GM23338 (cell line): ENCODE results near the gene PARD3. TPM values are rescaled to one million over a fixed set of nuclear protein-coding genes. Genes with fewer than 3 reads are reported as not detected.

ENCODE experiments used
- ATAC-seq: fragments of 200-7000 bp; cut with Tn5 transposase; 3 replicates; pipeline ENCODE4 v1.9.1; 2020
- DNase-seq: peaks from one replicate; pipeline ENCODE4 v3.0.0-alpha.2; 2015; ENCODE audit warnings: low spot score
- H2AFZ ChIP-seq: fragments of 200-600 bp; sonication (generic); 2 replicates; pipeline ENCODE4 v1.8.0; 2016; ENCODE audit warnings: antibody characterized with exemption, mild to moderate bottlenecking, moderate library complexity
- H3F3A ChIP-seq: fragments of 200-600 bp; sonication (generic); replicated peaks from 2 replicates; pipeline ENCODE4 v1.8.0; 2017; ENCODE audit warnings: antibody characterized with exemption, mixed run types, low read depth
- H3K27ac ChIP-seq: fragments of 200-600 bp; sonication (generic); 2 replicates; pipeline ENCODE4 v1.6.1; 2016; ENCODE audit warnings: low read depth
- H3K27me3 ChIP-seq: fragments of 200-600 bp; sonication (generic); 2 replicates; pipeline ENCODE4 v1.8.0; 2016; ENCODE audit warnings: mild to moderate bottlenecking, mixed run types, moderate library complexity; ENCODE audit not compliant: insufficient read depth
- H3K36me3 ChIP-seq: fragments of 200-600 bp; sonication (generic); 2 replicates; pipeline ENCODE4 v1.8.0; 2016; ENCODE audit warnings: mild to moderate bottlenecking; ENCODE audit not compliant: insufficient read depth
- H3K4me1 ChIP-seq: fragments of 200-600 bp; sonication (generic); 2 replicates; pipeline ENCODE4 v1.8.0; 2016; ENCODE audit warnings: mild to moderate bottlenecking, moderate library complexity; ENCODE audit not compliant: insufficient read depth
- H3K4me2 ChIP-seq: fragments of 200-600 bp; sonication (generic); 2 replicates; pipeline ENCODE4 v1.7.1; 2017; ENCODE audit warnings: mixed run types
- H3K4me3 ChIP-seq: fragments of 200-600 bp; sonication (generic); 2 replicates; pipeline ENCODE4 v1.6.1; 2016; ENCODE audit warnings: mixed run types
- H3K79me2 ChIP-seq: fragments of 200-600 bp; sonication (generic); replicated peaks from 2 replicates; pipeline ENCODE4 v1.8.0; 2017; ENCODE audit warnings: mild to moderate bottlenecking; ENCODE audit not compliant: insufficient read depth
- H3K9me2 ChIP-seq: fragments of 200-600 bp; sonication (generic); 2 replicates; pipeline ENCODE4 v1.8.0; 2017; ENCODE audit not compliant: insufficient read depth
- H4K20me1 ChIP-seq: fragments of 200-600 bp; sonication (generic); replicated peaks from 2 replicates; pipeline ENCODE4 v1.8.0; 2017; ENCODE audit warnings: mild to moderate bottlenecking; ENCODE audit not compliant: insufficient read depth
- H3K27ac Mint-ChIP-seq: 2 replicates; pipeline ENCODE4 v1.8.0; 2020; ENCODE audit warnings: inconsistent platforms, mild to moderate bottlenecking, moderate library complexity, mixed read lengths
- H3K27me3 Mint-ChIP-seq: 3 replicates; pipeline ENCODE4 v1.8.0; 2022; ENCODE audit warnings: low read depth, mild to moderate bottlenecking, moderate library complexity, mixed read lengths, inconsistent platforms; ENCODE audit not compliant: insufficient read depth, poor library complexity
- H3K36me3 Mint-ChIP-seq: 3 replicates; pipeline ENCODE4 v1.8.0; 2021; ENCODE audit warnings: low read depth, mild to moderate bottlenecking, inconsistent platforms, moderate library complexity, mixed read lengths
- H3K4me1 Mint-ChIP-seq: 3 replicates; pipeline ENCODE4 v1.8.0; 2020; ENCODE audit warnings: mild to moderate bottlenecking, inconsistent platforms, mixed read lengths
- H3K4me3 Mint-ChIP-seq: 3 replicates; pipeline ENCODE4 v1.8.0; 2021; ENCODE audit warnings: moderate library complexity, mild to moderate bottlenecking, inconsistent platforms, mixed read lengths
- H3K9me3 Mint-ChIP-seq: 3 replicates; pipeline ENCODE4 v1.8.0; 2020; ENCODE audit warnings: moderate library complexity, mild to moderate bottlenecking, inconsistent platforms, mixed read lengths
- CREB1 ChIP-seq: fragments of 250-450 bp; sonication (Bioruptor Pico); IDR thresholded peaks from 2 replicates; pipeline ENCODE4 v1.5.0; 2020; ENCODE audit warnings: low read depth, mild to moderate bottlenecking, moderate library complexity
- EZH2 ChIP-seq: fragments of 200-600 bp; sonication (generic); IDR thresholded peaks from one replicate; pipeline ENCODE4 v1.8.0; 2017; ENCODE audit warnings: antibody characterized with exemption, mild to moderate bottlenecking, low read depth; ENCODE audit not compliant: unreplicated experiment
- EZH2phosphoT487 ChIP-seq: fragments of 200-600 bp; sonication (generic); IDR thresholded peaks from one replicate; pipeline ENCODE4 v1.8.1; 2018; ENCODE audit warnings: antibody characterized with exemption; ENCODE audit not compliant: unreplicated experiment
- JUNB ChIP-seq: IDR thresholded peaks from one replicate; pipeline ENCODE4 v1.6.1; 2016; ENCODE audit warnings: antibody characterized with exemption; ENCODE audit not compliant: unreplicated experiment
- NANOG ChIP-seq: IDR thresholded peaks from 2 replicates; pipeline ENCODE4 v1.6.1; 2016; ENCODE audit warnings: antibody characterized with exemption, borderline replicate concordance
- POLR2AphosphoS5 ChIP-seq: IDR thresholded peaks from 2 replicates; pipeline ENCODE4 v1.6.1; 2016; ENCODE audit warnings: antibody characterized with exemption, low read depth
- STAT1 ChIP-seq: IDR thresholded peaks from one replicate; pipeline ENCODE4 v1.6.1; 2016; ENCODE audit warnings: antibody characterized with exemption; ENCODE audit not compliant: unreplicated experiment
- ZNF114 ChIP-seq: fragments of 250-450 bp; sonication (Bioruptor Pico); IDR thresholded peaks from 2 replicates; pipeline ENCODE4 v1.5.0; 2020; ENCODE audit warnings: mild to moderate bottlenecking, moderate library complexity
- ZNF331 ChIP-seq: fragments of 250-450 bp; sonication (Bioruptor Pico); IDR thresholded peaks from 2 replicates; pipeline ENCODE4 v1.5.0; 2020; ENCODE audit warnings: low read depth, mild to moderate bottlenecking, moderate library complexity
- ZNF462 ChIP-seq: fragments of 250-450 bp; sonication (Bioruptor Pico); IDR thresholded peaks from 2 replicates; pipeline ENCODE4 v1.5.0; 2020; ENCODE audit warnings: mild to moderate bottlenecking, moderate library complexity
- polyA plus RNA-seq: library from polyadenylated mRNA; unstranded; fragments of >200 nt; fragmentation: Nextera tagmentation; extraction: Ambion mirVana; gene quantifications from 2 replicates; pipeline ENCODE4 v1.2.1, GENCODE V29; 2016
- total RNA-seq: library from RNA; depleted of rRNA; stranded (reverse); fragments of >200 nt; shearing (Covaris generic); gene quantifications from 2 replicates; pipeline ENCODE4 v1.2.3, GENCODE V29; 2014
- TF ChIP-seq, protein P1 (sequence below), 2 experiments: fragments of 200-600 bp in 1 of 2; sonication (generic) in 1 of 2; conservative IDR thresholded peaks; 2 replicates each; pipeline versions ENCODE4 v1.5.1 to v1.6.1; 2016 to 2017; ENCODE audit warnings: antibody characterized with exemption in 2 of 2, low read depth in 2 of 2, mild to moderate bottlenecking in 2 of 2, moderate library complexity in 1 of 2
- TF ChIP-seq, protein P2 (sequence below): IDR thresholded peaks from 2 replicates; pipeline ENCODE4 v1.6.1; 2016; ENCODE audit warnings: antibody characterized with exemption
- TF ChIP-seq, protein P3 (sequence below): IDR thresholded peaks from one replicate; pipeline ENCODE4 v1.6.1; 2018; ENCODE audit warnings: antibody characterized with exemption; ENCODE audit not compliant: unreplicated experiment

PARD3 gene
- total and polyA plus RNA-seq, 2 experiments from 2014 or later = 30.2 to 51.4 TPM

- Mint-ChIP-seq H3K9me3 (peaks cover 2% of the 10 kb centered on the region; the same call in 1 of the 3 replicates), H3K27ac (no peak overlapping the region), H3K4me3 (no peak overlapping the region), H3K36me3 (peaks cover 3% of the 10 kb centered on the region; the same call in 2 of the 3 replicates), H3K27me3 (peaks cover 3% of the 10 kb centered on the region), H3K4me1 (peaks cover 18% of the 10 kb centered on the region; the same call in 2 of the 3 replicates)
- H4K20me1 ChIP-seq = no peaks in the 10 kb centered on the region
- ATAC-seq = no peak
- TF ChIP-seq, protein P1, sequence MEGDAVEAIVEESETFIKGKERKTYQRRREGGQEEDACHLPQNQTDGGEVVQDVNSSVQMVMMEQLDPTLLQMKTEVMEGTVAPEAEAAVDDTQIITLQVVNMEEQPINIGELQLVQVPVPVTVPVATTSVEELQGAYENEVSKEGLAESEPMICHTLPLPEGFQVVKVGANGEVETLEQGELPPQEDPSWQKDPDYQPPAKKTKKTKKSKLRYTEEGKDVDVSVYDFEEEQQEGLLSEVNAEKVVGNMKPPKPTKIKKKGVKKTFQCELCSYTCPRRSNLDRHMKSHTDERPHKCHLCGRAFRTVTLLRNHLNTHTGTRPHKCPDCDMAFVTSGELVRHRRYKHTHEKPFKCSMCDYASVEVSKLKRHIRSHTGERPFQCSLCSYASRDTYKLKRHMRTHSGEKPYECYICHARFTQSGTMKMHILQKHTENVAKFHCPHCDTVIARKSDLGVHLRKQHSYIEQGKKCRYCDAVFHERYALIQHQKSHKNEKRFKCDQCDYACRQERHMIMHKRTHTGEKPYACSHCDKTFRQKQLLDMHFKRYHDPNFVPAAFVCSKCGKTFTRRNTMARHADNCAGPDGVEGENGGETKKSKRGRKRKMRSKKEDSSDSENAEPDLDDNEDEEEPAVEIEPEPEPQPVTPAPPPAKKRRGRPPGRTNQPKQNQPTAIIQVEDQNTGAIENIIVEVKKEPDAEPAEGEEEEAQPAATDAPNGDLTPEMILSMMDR (conservative IDR thresholded peaks at IDR 0.05; ENCODE audit: low read depth in 2 of 2) = no peak
- no peak for TF ChIP-seq CREB1 (CRISPR knock-in tag)
- TF ChIP-seq JUNB = no peak
- no peak for TF ChIP-seq EZH2phosphoT487
- no peak for TF ChIP-seq POLR2AphosphoS5
- TF ChIP-seq ZNF462 = no peak
- TF ChIP-seq, protein P2, sequence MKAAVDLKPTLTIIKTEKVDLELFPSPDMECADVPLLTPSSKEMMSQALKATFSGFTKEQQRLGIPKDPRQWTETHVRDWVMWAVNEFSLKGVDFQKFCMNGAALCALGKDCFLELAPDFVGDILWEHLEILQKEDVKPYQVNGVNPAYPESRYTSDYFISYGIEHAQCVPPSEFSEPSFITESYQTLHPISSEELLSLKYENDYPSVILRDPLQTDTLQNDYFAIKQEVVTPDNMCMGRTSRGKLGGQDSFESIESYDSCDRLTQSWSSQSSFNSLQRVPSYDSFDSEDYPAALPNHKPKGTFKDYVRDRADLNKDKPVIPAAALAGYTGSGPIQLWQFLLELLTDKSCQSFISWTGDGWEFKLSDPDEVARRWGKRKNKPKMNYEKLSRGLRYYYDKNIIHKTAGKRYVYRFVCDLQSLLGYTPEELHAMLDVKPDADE = no peak
- no peak for TF ChIP-seq EZH2
- no peak for TF ChIP-seq ZNF331 (CRISPR knock-in tag)
- no peak for TF ChIP-seq ZNF114
- TF ChIP-seq STAT1 = no peak
- TF ChIP-seq, protein P3, sequence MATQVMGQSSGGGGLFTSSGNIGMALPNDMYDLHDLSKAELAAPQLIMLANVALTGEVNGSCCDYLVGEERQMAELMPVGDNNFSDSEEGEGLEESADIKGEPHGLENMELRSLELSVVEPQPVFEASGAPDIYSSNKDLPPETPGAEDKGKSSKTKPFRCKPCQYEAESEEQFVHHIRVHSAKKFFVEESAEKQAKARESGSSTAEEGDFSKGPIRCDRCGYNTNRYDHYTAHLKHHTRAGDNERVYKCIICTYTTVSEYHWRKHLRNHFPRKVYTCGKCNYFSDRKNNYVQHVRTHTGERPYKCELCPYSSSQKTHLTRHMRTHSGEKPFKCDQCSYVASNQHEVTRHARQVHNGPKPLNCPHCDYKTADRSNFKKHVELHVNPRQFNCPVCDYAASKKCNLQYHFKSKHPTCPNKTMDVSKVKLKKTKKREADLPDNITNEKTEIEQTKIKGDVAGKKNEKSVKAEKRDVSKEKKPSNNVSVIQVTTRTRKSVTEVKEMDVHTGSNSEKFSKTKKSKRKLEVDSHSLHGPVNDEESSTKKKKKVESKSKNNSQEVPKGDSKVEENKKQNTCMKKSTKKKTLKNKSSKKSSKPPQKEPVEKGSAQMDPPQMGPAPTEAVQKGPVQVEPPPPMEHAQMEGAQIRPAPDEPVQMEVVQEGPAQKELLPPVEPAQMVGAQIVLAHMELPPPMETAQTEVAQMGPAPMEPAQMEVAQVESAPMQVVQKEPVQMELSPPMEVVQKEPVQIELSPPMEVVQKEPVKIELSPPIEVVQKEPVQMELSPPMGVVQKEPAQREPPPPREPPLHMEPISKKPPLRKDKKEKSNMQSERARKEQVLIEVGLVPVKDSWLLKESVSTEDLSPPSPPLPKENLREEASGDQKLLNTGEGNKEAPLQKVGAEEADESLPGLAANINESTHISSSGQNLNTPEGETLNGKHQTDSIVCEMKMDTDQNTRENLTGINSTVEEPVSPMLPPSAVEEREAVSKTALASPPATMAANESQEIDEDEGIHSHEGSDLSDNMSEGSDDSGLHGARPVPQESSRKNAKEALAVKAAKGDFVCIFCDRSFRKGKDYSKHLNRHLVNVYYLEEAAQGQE = no peak
- no peak for TF ChIP-seq NANOG
- H3K9me2 ChIP-seq = peaks cover 10% of the 10 kb centered on the region
- no peak for DNase-seq
- peaks cover 4% of the 10 kb centered on the region; the same call in 1 of the 2 replicates for H3K4me1 ChIP-seq
- H3K4me3 ChIP-seq = no peak overlapping the region
- no peaks in the 10 kb centered on the region for H3K36me3 ChIP-seq
- H3K27me3 ChIP-seq = no peaks in the 10 kb centered on the region
- H3K27ac ChIP-seq = no peak overlapping the region
- H3K79me2 ChIP-seq = no peaks in the 10 kb centered on the region
- no peaks in the 10 kb centered on the region for H3F3A ChIP-seq
- H3K4me2 ChIP-seq = no peak overlapping the region
- no peak overlapping the region for H2AFZ ChIP-seq
These were observed 659.3 kb downstream of the PARD3 start for GRCh38 chr10:34155812-34156211.
